Choroid plexus epithelial cell (primary cell): ENCODE results near the gene MCUB.
A peak's percentile ranks its signal among the peaks of the same experiment; 100 is the strongest.

Experiments
- DNase-seq: peaks from one replicate; pipeline ENCODE4 v3.0.0-alpha.2; 2010; ENCODE audit warnings: low read depth
- H3K4me3 ChIP-seq: 2 replicates; pipeline ENCODE4 v1.5.1; 2011; ENCODE audit warnings: low read depth, mild to moderate bottlenecking, control low read depth, low read length, moderate library complexity
- CTCF ChIP-seq: conservative IDR thresholded peaks from 2 replicates; pipeline ENCODE4 v1.5.1; 2011; ENCODE audit warnings: low read depth, mild to moderate bottlenecking, control low read depth, inconsistent platforms, low read length, moderate library complexity

MCUB gene

GRCh38 chr4:109562457-109563239, 2.6 kb downstream of the MCUB start:
- H3K4me3 ChIP-seq, result no peak overlapping the region
- TF ChIP-seq CTCF, result no peak
- DNase-seq, result no peak

GRCh38 chr4:109571494-109571893, 11.4 kb downstream of the MCUB start:
- no peak for TF ChIP-seq CTCF
- no peak overlapping the region for H3K4me3 ChIP-seq
- no peak for DNase-seq

GRCh38 chr4:109572154-109572553, 12.1 kb downstream of the MCUB start:
- H3K4me3 ChIP-seq, result no peak overlapping the region
- no peak for DNase-seq
- TF ChIP-seq CTCF, result no peak

GRCh38 chr4:109574443-109574850, 14.4 kb downstream of the MCUB start:
- H3K4me3 ChIP-seq, result no peak overlapping the region
- DNase-seq, result peak; percentile 55
- TF ChIP-seq CTCF, result peak; percentile 51

- DNase-seq, result no peak
These were observed 15.1 kb downstream of the MCUB start for GRCh38 chr4:109574931-109575804.

GRCh38 chr4:109576462-109576861, 16.4 kb downstream of the MCUB start:
- DNase-seq, result no peak
- TF ChIP-seq CTCF, result no peak

More at GRCh38 chr4:109574931-109575804, 15.1 kb downstream of the MCUB start:
- no peak overlapping the region for H3K4me3 ChIP-seq
- TF ChIP-seq CTCF, result no peak

More at GRCh38 chr4:109576462-109576861, 16.4 kb downstream of the MCUB start:
- no peak overlapping the region for H3K4me3 ChIP-seq
